Measurements from ENCODE around the gene SCN7A. TPM values are rescaled to one million over a fixed set of nuclear protein-coding genes. Genes with fewer than 3 reads are reported as not detected.

Gene SCN7A
- total RNA-seq, 2 experiments from 2014 or later: not detected

DNA sequence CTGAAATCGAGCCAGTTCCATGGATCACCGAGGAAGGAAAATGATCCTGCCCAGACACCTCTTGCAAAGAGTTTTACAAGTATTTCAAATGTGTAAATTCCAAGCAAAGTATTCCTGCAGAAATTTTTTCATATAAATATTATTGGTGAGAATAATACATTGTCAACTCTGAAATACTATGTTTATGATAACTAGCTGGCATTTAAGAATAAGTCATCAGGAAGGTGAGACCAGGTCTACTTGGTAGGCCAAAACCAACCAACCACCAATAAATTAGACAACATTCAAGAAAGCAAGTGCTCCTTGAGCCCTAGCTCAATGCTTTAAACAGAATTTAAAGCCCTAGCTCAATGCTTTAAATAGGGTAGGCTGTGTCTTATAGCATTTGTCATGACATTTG, 21.7 kb downstream of the SCN7A start:
- TF ChIP-seq, protein P1, sequence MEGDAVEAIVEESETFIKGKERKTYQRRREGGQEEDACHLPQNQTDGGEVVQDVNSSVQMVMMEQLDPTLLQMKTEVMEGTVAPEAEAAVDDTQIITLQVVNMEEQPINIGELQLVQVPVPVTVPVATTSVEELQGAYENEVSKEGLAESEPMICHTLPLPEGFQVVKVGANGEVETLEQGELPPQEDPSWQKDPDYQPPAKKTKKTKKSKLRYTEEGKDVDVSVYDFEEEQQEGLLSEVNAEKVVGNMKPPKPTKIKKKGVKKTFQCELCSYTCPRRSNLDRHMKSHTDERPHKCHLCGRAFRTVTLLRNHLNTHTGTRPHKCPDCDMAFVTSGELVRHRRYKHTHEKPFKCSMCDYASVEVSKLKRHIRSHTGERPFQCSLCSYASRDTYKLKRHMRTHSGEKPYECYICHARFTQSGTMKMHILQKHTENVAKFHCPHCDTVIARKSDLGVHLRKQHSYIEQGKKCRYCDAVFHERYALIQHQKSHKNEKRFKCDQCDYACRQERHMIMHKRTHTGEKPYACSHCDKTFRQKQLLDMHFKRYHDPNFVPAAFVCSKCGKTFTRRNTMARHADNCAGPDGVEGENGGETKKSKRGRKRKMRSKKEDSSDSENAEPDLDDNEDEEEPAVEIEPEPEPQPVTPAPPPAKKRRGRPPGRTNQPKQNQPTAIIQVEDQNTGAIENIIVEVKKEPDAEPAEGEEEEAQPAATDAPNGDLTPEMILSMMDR (conservative IDR thresholded peaks at IDR 0.05; ENCODE audit: low read length): no peak
- TF ChIP-seq EZH2phosphoT487 (IDR thresholded peaks at IDR 0.05; ENCODE audit: borderline replicate concordance, low read depth, low read length): no peak

GRCh38 chr2:166468124-166469024, 25.7 kb downstream of the SCN7A start:
- TF ChIP-seq, protein P1 (conservative IDR thresholded peaks at IDR 0.05; ENCODE audit: low read length): no peak
- no peak for TF ChIP-seq EZH2phosphoT487 (IDR thresholded peaks at IDR 0.05; ENCODE audit: borderline replicate concordance, low read depth, low read length)
- H3K4me3 ChIP-seq (ENCODE audit: low read depth, low read length, poor library complexity, severe bottlenecking): no peak overlapping the region
- DNase-seq (ENCODE audit: low spot score): no peak
- H3K4me1 ChIP-seq (ENCODE audit: insufficient read depth, low read length, poor library complexity, severe bottlenecking): no peaks in the 10 kb centered on the region
- H3K27ac ChIP-seq (ENCODE audit: low read depth, low read length, poor library complexity, severe bottlenecking): no peak overlapping the region
- no peak overlapping the region for H2AFZ ChIP-seq (ENCODE audit: low read length)
- POLR2A ChIA-PET: interaction anchor here (0.6 kb wide), 1 partner anchor 27 kb away, joined by 3 read pairs; no protein-coding TSS in a partner anchor
- no peak overlapping the region for H3K4me2 ChIP-seq (ENCODE audit: low read length)
- no peaks in the 10 kb centered on the region for H3K9me2 ChIP-seq (ENCODE audit: insufficient read depth, low read length)
- no peaks in the 10 kb centered on the region for H3K36me3 ChIP-seq (ENCODE audit: insufficient read depth, low read length)
- CTCF ChIA-PET (ENCODE audit: unreplicated experiment): no interaction called here
- H3K79me2 ChIP-seq (ENCODE audit: insufficient read depth, low read depth, low read length): no peaks in the 10 kb centered on the region
- H3K9me3 ChIP-seq (ENCODE audit: low read length): no peaks in the 10 kb centered on the region
- no peaks in the 10 kb centered on the region for H4K20me1 ChIP-seq (ENCODE audit: insufficient read depth, low read length)
- no TSS peak for BruUV-seq (replicated peaks)
- intact Hi-C loops (cut with micrococcal nuclease; ENCODE audit: unreplicated experiment): no loop called here

More for the DNA sequence above, 21.7 kb downstream of the SCN7A start:
- H3K9me2 ChIP-seq (ENCODE audit: insufficient read depth, low read length): no peaks in the 10 kb centered on the region
- DNase-seq (ENCODE audit: low spot score): no peak
- no TSS peak for BruUV-seq (replicated peaks)
- H3K4me3 ChIP-seq (ENCODE audit: low read depth, low read length, poor library complexity, severe bottlenecking): no peak overlapping the region
- H3K27ac ChIP-seq (ENCODE audit: low read depth, low read length, poor library complexity, severe bottlenecking): no peak overlapping the region
- no peaks in the 10 kb centered on the region for H4K20me1 ChIP-seq (ENCODE audit: insufficient read depth, low read length)
- H3K79me2 ChIP-seq (ENCODE audit: insufficient read depth, low read depth, low read length): no peaks in the 10 kb centered on the region
- H3K9me3 ChIP-seq (ENCODE audit: low read length): no peaks in the 10 kb centered on the region
- no peak overlapping the region for H2AFZ ChIP-seq (ENCODE audit: low read length)
- H3K4me1 ChIP-seq (ENCODE audit: insufficient read depth, low read length, poor library complexity, severe bottlenecking): no peaks in the 10 kb centered on the region
- ChIA-PET POLR2A (interaction anchor here (0.7 kb wide), 1 partner anchor 13 kb away, joined by 5 read pairs; no protein-coding TSS in a partner anchor), CTCF (ENCODE audit: unreplicated experiment) (interaction anchor here (0.6 kb wide), 2 partner anchors 22 to 1892 kb away, joined by 3 read pairs; no protein-coding TSS in a partner anchor)
- no peaks in the 10 kb centered on the region for H3K36me3 ChIP-seq (ENCODE audit: insufficient read depth, low read length)
- H3K4me2 ChIP-seq (ENCODE audit: low read length): no peak overlapping the region
- intact Hi-C loops (cut with micrococcal nuclease; ENCODE audit: unreplicated experiment): no loop called here

DNA sequence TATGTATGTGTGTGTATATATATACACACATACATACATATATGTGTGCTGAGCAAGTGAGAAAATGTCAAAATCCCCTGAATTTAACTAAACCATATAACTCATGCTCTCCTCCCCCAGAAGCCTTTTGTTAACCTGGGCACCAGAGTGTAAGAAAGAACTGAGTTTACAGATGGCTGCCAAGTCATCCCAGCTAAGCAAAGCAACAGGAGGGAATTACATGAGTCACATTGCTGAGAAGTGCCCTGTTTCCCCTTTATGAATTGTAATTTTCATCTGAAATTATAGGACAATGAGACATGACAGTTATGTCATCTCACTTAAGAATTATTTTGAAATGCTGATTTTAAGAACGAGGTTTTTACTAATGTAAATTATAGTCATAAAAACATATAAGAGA, 29.9 kb downstream of the SCN7A start:
- no peaks in the 10 kb centered on the region for H3K79me2 ChIP-seq (ENCODE audit: insufficient read depth, low read depth, low read length)
- H3K4me3 ChIP-seq (ENCODE audit: low read depth, low read length, poor library complexity, severe bottlenecking): no peak overlapping the region
- POLR2A ChIA-PET: no interaction called here
- no peak for DNase-seq (ENCODE audit: low spot score)
- H3K9me2 ChIP-seq (ENCODE audit: insufficient read depth, low read length): no peaks in the 10 kb centered on the region
- H4K20me1 ChIP-seq (ENCODE audit: insufficient read depth, low read length): no peaks in the 10 kb centered on the region
- no peak overlapping the region for H2AFZ ChIP-seq (ENCODE audit: low read length)
- H3K4me1 ChIP-seq (ENCODE audit: insufficient read depth, low read length, poor library complexity, severe bottlenecking): no peaks in the 10 kb centered on the region
- H3K27ac ChIP-seq (ENCODE audit: low read depth, low read length, poor library complexity, severe bottlenecking): no peak overlapping the region
- H3K4me2 ChIP-seq (ENCODE audit: low read length): no peak overlapping the region
- no TSS peak for BruUV-seq (replicated peaks)
- intact Hi-C loops (cut with micrococcal nuclease; ENCODE audit: unreplicated experiment): no loop called here
- no peaks in the 10 kb centered on the region for H3K9me3 ChIP-seq (ENCODE audit: low read length)
- CTCF ChIA-PET (ENCODE audit: unreplicated experiment): no interaction called here
- no peak for TF ChIP-seq EZH2phosphoT487 (IDR thresholded peaks at IDR 0.05; ENCODE audit: borderline replicate concordance, low read depth, low read length)
- TF ChIP-seq, protein P1 (conservative IDR thresholded peaks at IDR 0.05; ENCODE audit: low read length): no peak
- H3K36me3 ChIP-seq (ENCODE audit: insufficient read depth, low read length): no peaks in the 10 kb centered on the region

All from OCI-LY7 (cell line).